Neural cell (in vitro differentiated cells): ENCODE data around the gene ERLIN1.

Experiments used
- EP300 ChIP-seq: fragments of 450-650 bp; conservative IDR thresholded peaks from 2 replicates; pipeline ENCODE4 v1.6.1; 2014; ENCODE audit warnings: antibody characterized with exemption, mild to moderate bottlenecking, moderate library complexity; ENCODE audit not compliant: poor library complexity, severe bottlenecking
- EZH2 ChIP-seq: fragments of 200-600, 300-800 bp; shearing (Covaris generic), sonication (generic); IDR thresholded peaks from 2 replicates; pipeline ENCODE4 v1.6.1; 2014; ENCODE audit warnings: antibody characterized with exemption, low read length, borderline replicate concordance, mild to moderate bottlenecking; ENCODE audit not compliant: insufficient read depth, poor library complexity, severe bottlenecking
- POLR2AphosphoS5 ChIP-seq: IDR thresholded peaks from 2 replicates; pipeline ENCODE4 v1.6.1; 2012
- SMC3 ChIP-seq: fragments of 450-650 bp; conservative IDR thresholded peaks from 2 replicates; pipeline ENCODE4 v1.6.1; 2014; ENCODE audit warnings: antibody characterized with exemption, mild to moderate bottlenecking, moderate library complexity; ENCODE audit not compliant: poor library complexity
- TAF1 ChIP-seq: IDR thresholded peaks from 2 replicates; pipeline ENCODE4 v1.6.1; 2012; ENCODE audit warnings: low read depth
- TF ChIP-seq, protein P1 (sequence below): fragments of 450-650 bp; IDR thresholded peaks from 2 replicates; pipeline ENCODE4 v1.5.1; 2014; ENCODE audit warnings: antibody characterized with exemption, mild to moderate bottlenecking, moderate library complexity; ENCODE audit not compliant: poor library complexity, severe bottlenecking

DNA sequence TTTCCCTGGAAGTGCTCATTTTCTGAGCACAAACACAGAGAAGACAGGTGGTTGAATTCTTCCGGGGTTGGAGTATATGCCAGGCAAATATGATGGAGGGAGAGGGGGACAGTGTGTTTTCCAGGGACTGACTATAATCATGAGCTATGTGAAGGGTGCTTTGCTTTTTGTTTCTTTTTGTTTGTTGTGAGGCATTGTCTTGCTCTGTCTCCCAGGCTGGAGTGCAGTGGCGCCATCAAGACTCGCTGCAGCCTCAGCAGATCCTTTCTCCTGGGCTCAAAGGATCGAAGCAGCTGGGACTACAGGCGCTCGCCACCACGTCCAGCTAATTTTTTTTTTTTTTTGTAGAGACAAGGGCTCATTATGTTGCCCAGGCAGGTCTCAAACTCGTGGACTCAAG lies 56.9 kb downstream of the ERLIN1 start:
- TF ChIP-seq, protein P1, sequence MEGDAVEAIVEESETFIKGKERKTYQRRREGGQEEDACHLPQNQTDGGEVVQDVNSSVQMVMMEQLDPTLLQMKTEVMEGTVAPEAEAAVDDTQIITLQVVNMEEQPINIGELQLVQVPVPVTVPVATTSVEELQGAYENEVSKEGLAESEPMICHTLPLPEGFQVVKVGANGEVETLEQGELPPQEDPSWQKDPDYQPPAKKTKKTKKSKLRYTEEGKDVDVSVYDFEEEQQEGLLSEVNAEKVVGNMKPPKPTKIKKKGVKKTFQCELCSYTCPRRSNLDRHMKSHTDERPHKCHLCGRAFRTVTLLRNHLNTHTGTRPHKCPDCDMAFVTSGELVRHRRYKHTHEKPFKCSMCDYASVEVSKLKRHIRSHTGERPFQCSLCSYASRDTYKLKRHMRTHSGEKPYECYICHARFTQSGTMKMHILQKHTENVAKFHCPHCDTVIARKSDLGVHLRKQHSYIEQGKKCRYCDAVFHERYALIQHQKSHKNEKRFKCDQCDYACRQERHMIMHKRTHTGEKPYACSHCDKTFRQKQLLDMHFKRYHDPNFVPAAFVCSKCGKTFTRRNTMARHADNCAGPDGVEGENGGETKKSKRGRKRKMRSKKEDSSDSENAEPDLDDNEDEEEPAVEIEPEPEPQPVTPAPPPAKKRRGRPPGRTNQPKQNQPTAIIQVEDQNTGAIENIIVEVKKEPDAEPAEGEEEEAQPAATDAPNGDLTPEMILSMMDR: no peak
- TF ChIP-seq EP300 (no peak), EZH2 (no peak), SMC3 (no peak), TAF1 (no peak), POLR2AphosphoS5 (no peak)
